Measurements from ENCODE around the gene HOXA11.

DNA sequence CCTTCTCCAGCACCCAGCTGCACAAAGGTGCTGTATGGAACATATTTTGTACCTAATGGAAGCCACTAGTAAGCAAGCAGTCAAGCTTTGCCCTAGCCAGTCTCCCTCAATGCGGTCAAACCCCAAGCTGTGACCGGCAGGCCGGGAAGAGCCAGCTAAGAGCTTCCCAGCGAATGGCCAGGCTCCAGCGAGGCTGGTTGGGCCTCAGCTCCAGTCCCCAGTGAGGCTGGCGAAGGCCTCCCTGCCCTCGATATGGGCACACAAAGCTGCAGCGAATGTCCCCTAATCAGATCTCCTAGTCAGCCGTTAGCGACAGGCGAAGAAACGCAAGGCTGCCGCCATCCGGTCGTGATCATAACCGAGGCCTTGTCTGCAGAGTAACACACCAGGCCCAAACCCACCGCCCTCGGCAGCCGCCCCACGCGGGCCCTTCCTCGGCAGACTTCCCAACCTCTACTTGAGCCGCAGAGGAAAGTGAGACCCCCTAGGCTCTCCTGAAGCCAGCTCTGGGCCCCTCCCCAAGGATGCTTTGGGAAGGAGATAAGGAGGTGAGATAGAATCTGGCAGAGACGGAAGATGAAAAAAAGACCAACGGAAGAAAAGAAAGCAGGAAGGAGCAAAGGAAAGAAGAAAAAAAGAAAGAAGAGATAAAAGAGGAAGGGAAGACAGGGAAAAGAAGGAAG is 16.6 kb downstream of the HOXA11 start:
- TF ChIP-seq, protein P1, sequence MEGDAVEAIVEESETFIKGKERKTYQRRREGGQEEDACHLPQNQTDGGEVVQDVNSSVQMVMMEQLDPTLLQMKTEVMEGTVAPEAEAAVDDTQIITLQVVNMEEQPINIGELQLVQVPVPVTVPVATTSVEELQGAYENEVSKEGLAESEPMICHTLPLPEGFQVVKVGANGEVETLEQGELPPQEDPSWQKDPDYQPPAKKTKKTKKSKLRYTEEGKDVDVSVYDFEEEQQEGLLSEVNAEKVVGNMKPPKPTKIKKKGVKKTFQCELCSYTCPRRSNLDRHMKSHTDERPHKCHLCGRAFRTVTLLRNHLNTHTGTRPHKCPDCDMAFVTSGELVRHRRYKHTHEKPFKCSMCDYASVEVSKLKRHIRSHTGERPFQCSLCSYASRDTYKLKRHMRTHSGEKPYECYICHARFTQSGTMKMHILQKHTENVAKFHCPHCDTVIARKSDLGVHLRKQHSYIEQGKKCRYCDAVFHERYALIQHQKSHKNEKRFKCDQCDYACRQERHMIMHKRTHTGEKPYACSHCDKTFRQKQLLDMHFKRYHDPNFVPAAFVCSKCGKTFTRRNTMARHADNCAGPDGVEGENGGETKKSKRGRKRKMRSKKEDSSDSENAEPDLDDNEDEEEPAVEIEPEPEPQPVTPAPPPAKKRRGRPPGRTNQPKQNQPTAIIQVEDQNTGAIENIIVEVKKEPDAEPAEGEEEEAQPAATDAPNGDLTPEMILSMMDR (IDR thresholded peaks at IDR 0.05; ENCODE audit: low read length) = no peak
- no peak for TF ChIP-seq EZH2 (IDR thresholded peaks at IDR 0.05; ENCODE audit: borderline replicate concordance, low read length)

Data from OCI-LY1 (cell line).